GM12873 (cell line): ENCODE data around the gene FCHO1.

Experiments
- CTCF ChIP-seq: IDR thresholded peaks from 2 replicates; pipeline ENCODE4 v1.5.1; 2012; ENCODE audit warnings: low read depth, mild to moderate bottlenecking, moderate library complexity, low read length, control low read depth; ENCODE audit not compliant: insufficient read depth; ENCODE audit errors: missing control alignments

The FCHO1 gene

GRCh38 chr19:17718947-17719711, 32.1 kb upstream of the FCHO1 start, which contains the start of gene MAP1S:
MAP1S (plus strand) TSS chr19:17719480; CDS start chr19:17719503, 23 bp downstream.
- TF ChIP-seq CTCF = no peak

GRCh38 chr19:17719730-17720400, 31.4 kb upstream of the FCHO1 start:
- no peak for TF ChIP-seq CTCF

GRCh38 chr19:17720440-17720839, 30.8 kb upstream of the FCHO1 start:
- no peak for TF ChIP-seq CTCF

GRCh38 chr19:17721111-17721628, 30.1 kb upstream of the FCHO1 start:
- no peak for TF ChIP-seq CTCF

- no peak for TF ChIP-seq CTCF
These were observed 29.5 kb upstream of the FCHO1 start for GRCh38 chr19:17721821-17722220.

- TF ChIP-seq CTCF = no peak
These were observed 28.5 kb upstream of the FCHO1 start for GRCh38 chr19:17722655-17723240.

- no peak for TF ChIP-seq CTCF
These were observed 26.6 kb upstream of the FCHO1 start for GRCh38 chr19:17724655-17725054.
